Measurements from ENCODE around the gene HINT3.

- TF ChIP-seq POLR2A (IDR thresholded peaks at IDR 0.05; ENCODE audit: low read depth, low read length) (no peak), POLR2AphosphoS5 (IDR thresholded peaks at IDR 0.05; ENCODE audit: low read depth, low read length) (no peak), SPI1 (IDR thresholded peaks at IDR 0.05; ENCODE audit: low read depth, low read length) (no peak)
Observed at GRCh38 chr6:125988280-125988679, 31.7 kb downstream of the HINT3 start.

All from GM12891 (cell line).